GM18499 (cell line): ENCODE results near the gene MAPK8IP1.

Experiments used
- ATAC-seq: cut with Tn5 transposase; IDR thresholded peaks from one replicate; pipeline ENCODE4 v1.9.1; 2021; ENCODE audit warnings: moderate number of reproducible peaks; ENCODE audit not compliant: insufficient read depth, unreplicated experiment

MAPK8IP1 gene

DNA sequence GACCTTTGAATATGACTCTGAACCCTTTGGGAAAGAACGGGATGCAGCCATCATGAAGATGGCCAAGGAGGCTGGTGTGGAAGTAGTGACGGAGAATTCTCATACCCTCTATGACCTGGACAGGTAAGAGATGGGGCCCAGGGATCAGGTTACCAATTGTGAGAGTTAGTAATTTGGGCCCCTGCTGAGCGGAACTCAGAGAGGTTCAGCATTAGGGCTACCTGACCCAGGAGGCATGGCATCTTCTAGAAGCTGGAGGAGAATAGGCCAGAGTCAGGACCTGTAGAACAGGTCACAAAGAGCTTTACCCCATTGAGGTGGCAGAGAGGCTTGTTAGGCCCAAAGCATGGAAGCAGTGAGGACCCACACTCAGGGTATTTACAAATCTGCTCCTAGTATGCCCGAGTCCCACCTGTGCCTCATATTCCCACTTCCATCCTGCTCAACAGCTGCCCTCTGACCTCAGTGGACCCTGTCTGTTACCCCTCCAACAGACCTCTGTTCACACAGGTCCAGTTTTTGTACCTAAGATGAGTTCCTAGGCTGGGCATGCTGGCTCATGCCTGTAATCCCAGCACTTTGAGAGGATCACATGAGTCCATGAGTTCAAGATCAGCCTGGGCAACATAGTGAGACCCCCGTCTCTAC lies 26.6 kb upstream of the MAPK8IP1 start:
- ATAC-seq, result no peak

DNA sequence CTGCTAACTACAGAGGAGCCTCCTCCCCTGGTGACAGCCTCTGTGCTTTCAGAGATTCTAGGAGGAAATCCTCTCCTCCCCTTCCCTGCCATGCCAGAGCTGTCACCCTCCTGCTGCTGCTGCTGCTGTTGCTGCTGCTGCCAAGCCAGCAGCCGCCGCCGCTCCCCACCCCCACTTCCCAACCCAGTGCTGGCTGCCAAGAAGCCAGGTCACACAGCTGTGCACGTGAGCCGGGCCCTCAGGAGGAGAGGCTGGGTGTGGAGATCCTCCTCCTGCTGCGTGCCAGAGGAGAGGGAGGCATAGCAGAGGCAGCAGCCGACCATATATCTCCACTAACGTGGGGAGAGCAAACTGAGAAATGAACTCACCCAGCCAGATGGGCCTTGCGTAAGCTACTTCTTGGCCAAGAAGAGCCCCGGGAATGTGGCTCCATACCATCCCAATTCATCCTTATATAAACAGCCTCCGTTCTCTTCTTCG lies 25.8 kb upstream of the MAPK8IP1 start:
- no peak for ATAC-seq

DNA sequence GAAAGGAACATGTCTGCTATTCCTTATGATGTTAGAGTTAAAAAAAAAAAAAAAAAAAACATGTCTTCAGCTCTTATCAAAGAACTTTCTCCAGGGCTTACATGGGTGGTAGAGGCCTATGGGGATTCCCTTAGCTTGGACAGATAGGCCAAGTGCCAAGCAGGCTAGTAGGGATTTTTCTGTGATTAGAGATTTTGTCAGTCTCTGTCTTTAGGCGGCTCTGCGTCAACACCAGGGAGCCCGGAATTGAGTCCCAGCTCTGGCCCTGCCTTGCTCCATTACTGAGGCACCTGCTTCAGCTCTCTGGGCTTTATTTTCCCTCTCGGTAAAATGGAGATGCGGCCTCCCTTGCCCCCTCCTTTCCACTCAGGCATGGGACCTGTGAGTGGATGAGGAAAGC lies 25.1 kb upstream of the MAPK8IP1 start:
- no peak for ATAC-seq

DNA sequence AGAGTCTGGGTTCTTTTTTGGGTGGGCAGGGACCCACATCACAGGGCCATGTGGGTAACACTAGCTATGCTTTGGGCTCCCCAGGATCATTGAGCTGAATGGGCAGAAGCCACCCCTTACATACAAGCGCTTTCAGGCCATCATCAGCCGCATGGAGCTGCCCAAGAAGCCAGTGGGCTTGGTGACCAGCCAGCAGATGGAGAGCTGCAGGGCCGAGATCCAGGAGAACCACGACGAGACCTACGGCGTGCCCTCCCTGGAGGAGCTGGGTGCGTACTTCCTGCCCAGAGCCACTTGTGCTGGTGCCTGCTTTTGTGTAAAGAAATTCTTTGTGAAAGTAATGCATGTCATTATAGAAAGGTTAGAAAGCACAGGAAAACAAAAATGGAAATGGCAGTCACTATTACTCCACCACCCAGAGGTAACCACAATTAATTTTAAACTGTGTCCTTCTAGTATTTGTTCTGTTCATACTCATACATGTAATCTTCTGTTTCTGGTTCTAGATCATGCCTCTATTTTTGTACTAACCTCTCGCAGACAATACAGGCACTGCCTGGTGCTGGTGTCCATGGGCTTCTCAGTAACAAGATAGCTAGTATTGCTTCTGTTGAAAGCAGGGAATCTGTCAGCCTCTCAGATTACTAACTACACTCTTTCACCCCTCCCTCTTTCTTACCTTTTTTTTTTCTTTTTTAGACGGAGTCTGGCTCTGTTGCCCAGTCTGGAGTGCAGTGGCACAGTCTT lies 24.5 kb upstream of the MAPK8IP1 start:
- no peak for ATAC-seq

DNA sequence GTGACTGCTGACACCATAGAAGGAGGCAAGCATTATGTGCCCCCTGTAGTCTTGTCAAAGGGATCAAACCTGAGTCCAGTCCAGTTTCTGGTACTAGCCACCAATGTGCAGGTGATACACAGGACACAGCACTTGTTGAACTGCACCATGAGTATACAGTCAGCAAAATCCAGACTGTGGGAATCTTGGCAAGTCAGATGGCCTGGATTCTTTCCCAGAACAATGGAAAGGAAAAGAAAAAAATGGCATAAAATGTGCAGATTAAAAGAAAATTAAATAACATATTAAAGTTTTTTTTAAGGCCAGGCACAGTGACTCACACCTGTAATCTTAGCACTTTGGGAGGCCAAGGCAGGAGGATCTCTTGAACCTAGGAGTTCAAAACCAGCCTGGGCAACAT lies 21.4 kb upstream of the MAPK8IP1 start:
- no peak for ATAC-seq

DNA sequence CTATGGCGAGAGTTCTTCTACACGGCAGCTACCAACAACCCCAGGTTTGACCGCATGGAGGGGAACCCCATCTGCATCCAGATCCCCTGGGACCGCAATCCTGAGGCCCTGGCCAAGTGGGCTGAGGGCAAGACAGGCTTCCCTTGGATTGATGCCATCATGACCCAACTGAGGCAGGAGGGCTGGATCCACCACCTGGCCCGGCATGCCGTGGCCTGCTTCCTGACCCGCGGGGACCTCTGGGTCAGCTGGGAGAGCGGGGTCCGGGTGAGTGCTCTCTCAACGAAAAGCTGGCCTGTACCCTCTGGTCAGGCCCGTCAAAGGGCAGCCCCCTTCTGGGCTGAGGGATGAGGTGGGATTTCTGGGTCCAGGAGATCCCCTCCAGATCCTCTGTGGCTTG lies 15.9 kb upstream of the MAPK8IP1 start:
- no peak for ATAC-seq

DNA sequence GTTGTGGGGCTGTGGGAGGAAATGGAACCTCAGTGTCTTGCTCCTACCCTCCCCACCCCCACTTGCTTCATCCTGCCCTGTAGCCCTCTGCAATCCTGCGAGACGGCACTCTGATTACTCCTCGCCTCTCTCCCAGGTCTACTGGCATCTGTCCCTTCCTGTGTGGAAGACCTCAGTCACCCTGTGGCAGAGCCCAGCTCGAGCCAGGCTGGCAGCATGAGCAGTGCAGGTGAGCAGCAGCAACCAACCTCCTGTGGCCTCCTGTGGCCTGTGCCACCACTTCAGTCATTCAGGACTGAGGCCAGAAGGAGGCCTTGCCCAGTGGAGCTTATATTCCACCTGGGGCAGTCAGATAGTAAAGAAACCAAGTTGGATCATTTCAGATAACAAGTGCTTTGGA lies 14.7 kb upstream of the MAPK8IP1 start:
- ATAC-seq, result no peak

DNA sequence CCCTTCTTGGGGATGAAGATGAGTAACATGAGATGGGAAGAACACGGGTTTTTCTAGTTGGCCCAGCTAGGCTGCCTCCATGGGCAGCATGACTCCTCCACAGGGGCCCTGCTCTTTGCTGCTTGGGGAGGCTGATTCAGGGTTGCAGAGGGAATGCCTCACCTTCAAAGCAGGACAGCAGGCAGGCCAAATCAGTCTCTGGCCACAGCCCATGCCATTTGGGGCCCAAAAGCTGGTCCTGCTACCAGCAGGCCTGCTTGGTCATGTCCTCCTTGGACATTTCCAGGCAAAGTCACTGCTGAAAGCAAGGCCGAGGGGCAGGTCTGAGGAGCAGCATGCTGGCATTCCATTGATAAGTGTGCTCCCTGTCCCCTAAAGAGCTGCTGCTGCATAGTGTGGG lies 13.8 kb upstream of the MAPK8IP1 start:
- no peak for ATAC-seq

DNA sequence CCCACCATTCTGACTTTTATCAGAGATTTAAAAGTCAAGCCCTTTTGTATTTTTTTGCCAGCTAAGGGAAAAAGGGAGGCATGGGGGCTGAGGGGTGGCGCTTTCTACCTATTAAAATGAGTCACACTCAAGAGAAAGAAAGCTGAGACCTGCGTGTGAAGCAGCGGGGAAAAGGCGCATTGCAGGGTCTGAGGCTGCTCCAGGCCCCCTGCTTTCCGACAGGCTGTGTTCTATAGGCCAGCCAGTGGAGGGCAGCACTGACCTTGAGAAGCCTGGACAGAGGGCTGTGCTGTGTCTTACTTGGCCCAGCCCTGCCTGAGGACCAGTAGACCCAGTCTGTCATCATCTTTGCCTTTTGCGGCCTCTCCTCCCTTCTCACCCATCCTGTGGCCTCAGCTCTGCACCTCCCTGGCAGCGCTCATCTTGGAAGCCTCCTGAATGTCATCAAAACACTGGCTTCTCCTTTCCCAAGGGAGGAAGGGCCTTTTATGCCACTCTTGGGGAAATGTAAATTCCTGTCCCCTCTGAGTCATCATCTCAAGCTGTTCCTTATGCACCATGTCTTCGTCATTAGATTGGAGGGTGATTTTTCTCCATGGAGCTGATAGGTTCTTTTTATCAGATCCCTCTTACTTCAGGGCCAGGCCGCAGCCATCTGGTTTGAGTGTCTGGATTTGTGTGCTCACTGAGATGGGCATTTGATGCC lies 12.6 kb upstream of the MAPK8IP1 start:
- no peak for ATAC-seq

DNA sequence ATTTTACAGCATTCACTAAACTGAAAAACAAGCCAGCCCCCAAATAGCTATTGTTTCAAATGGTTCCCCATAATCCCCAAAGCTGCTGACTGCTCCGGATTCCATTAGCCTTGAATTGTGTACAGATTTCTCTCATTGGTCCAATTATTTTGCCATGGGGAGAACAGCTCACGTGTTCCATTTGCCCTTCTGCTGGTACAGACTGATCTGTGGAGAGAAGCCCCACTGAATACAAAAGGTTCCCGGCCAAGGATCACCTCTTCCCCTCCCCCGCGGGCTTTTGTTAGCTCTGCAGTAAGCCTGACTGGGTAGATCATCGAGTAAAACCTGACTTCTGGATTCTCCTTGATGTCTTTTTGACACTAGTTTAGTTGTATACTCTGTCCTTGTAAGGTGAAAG lies 9.1 kb upstream of the MAPK8IP1 start:
- ATAC-seq, result no peak

DNA sequence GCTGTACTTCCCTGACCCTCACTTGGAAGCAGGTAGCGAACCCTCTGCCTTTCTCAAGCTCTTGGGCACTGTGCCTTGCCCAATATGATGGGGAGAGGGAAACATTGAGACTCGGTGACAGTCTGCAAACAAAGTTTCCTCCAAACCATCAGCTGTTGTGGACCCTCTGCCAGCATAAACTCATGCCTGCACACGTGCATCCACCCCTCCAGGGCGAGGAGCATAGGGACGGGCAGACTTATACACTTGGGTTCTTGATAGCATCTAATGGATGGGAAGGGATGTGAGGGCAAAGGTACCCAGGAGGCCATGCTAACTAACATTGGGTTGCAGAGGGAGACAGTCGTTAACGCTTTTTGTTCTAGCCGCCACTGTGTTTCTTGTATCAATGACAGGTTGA lies 8.2 kb upstream of the MAPK8IP1 start:
- ATAC-seq, result no peak

DNA sequence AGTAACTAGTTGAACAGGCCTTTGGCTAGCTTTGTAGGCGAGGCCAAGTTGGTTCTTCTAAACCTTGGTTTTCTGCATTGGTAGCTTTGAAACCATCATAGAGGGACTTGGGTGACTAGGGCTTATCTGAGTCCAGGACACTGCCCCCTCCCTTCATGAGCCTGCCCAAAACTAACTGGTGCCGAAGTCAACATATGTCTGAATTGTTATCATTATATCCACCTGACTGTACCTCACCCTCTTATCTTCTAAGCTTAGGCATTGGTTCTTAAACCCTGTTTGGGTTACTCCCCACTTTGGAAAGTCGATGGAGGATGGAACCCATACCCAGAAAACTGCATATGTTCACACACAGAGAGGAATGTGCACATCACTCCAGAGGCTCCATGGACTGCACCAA lies 7.6 kb upstream of the MAPK8IP1 start:
- no peak for ATAC-seq

DNA sequence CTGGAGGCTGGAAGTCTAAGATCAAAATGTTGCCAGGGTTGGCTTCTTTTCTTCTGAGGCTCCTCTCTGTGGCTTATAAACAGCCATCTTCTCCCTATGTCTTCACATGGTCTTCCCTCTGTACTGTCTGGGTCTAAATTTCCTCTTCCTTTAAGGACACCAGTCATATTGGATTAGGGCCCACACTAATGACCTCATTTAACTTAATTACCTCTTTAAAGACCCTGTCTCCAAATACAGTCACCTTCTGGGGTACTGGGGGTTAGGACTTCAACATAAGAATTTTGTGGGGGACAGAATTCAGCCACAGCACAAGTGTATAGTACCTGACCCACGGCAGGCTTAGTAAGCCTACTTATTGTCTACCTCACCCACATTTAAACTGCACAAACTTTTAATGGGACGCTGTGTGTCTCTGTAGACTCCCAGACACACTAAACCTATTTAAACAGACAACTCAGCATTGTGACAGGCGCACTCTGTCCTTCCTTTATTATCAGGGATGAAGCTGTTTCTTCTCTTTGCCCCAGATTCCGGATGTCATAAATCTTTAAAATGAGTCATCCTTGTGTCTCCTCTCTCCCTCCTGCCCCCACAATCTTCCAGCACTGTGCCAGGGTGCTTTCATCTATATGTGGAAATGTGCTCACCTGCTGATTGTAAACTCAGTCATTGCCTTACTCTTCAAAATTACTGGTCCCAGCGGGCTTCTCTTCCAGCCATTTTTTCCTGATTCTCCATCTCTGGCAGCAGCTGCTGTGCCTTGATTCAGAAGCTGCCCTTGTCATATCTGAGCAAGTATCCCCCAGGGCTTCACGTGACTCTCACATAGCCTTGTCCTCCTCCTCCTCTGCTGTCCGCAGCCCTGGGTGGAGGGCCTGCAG lies 5.4 kb upstream of the MAPK8IP1 start:
- ATAC-seq, result no peak

DNA sequence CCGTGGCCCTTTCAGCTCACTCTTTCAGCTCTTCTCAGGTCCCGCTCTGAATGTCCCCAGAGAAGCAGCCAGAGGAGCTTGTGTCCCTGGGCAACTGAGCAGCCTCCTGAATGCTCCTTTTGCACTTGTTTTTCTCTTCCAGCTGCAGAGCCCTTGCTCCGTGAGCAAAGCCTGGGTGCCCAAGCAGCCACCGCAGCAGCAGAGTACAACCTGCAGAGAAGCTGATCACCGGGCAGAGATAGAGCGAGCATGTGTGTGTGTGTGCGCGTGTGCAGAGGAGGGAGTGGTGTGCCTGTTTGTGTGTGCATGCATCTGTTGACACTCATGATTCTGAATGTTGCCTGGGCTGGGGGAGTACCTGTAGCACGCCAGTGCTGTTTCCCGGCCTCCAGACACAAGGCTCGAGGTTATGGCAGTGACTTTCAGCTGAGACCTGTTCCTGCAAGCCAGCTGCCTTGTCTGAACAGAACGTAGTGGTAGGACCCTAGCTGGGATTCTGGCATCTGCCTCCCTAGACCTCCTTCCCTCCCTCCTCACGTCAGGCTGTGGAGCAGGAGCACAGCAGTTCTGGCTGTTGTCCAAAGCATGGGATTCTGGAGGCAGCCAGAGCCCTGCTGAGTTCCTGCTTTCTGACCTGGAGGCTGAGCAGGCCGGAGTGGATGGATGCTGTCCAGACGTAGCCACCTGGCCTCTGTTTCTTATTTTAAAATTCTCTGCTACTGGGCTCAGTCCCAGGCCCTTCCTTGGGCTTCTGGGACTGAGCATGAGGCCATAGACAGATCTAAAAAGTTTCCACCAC lies 4.5 kb upstream of the MAPK8IP1 start:
- no peak for ATAC-seq

DNA sequence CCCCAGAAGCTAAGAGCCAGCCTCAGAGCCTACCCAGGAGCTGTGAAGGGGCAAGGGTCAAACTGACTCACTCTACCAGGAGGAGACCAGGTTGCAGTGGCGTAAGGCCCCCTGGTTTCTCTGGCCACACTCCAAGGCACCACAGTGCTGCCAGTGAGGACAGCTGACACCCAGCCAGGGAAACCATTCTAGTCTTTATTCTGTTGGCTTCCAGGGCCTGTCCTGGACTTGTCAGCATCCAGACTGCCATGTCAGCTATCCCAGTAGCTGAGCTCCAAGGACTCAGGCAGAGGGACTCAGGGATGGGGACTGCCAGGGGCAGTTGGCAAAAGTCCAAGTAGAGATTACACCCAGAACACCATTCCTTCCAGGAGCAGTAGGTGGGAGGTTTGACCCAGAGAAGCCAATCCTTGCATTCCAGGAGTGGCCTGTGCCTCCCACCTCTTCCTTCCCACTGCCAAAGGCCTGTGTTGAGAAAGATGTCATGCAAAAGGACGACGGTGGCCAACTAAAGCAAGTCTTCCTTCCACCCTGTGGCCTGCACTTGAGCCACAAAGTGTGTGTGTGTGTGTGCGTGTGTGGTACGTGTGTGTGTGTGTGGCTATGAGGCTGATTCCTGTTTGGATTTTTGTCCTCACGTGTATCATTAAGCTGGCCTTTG lies 3.6 kb upstream of the MAPK8IP1 start:
- no peak for ATAC-seq

DNA sequence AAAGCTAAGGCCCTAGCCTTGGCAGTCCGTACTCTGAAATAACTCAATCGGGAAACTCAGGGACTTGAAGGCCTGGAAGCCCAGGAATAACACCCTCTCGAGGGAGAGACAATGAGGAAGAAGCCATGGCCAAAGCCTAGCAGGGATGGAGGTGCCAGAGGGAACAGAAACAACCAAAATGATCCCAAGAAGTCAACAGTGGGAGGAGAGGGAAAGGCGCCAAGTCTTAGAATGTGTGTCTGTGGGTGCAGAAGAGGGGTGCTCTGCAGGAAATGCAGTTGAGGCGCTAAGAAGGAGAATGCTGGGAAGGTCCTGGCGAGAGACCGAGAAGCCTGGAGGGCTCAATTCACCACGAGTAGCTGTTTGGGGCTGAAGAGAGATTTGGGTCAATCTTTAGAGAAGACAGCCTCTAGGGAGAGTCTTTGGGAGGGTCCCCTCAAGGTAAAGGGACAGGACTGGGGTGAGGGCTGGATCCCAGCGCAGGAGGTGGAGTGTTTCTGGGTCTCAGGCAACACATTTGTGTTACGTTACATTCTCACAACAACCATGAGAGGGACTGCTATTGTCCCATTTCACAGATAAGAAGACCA lies 760 bp upstream of the MAPK8IP1 start:
- ATAC-seq, result no peak

DNA sequence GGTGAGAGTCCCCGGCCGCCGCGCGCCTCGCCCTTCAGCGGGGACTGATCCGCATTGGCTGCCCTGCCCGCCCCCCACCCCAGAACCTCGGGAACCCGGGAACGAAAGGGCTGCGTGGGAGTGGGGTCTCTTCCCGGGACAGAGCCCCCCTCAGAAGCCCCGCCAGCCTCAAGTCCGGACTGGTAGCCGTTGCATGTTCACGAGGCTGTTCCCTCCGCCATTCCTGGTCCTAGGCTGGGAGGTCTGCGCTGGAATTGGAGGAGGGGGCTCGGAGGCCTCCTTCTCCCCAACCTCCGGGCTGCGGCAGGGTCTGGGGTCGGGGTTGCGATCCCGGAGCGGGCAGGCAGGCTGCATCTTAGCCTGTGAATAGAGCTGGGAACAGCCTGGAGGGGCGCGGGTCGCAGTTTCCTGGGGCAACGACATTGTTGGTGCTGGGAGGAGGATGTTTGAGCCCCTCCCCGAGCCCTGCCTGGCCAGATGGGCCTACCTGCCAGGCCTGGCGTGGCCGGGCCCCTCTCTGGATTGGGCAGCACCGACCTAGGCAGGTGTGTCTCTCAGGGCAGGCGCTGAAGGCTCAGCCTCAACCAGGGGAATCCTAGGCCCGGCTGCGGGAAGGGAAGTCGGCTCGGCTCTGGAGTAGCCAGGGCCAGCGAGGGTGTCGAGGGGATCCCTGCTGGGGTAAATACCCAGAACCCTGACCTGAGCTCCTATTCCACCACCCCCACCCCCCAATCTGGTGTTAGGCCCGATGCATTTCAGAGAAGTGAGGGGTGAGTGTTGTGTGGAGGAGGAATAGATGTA lies 670 bp downstream of the MAPK8IP1 start:
- ATAC-seq, result no peak
